ENCODE data around the gene GRHL3.

- no peak for TF ChIP-seq EZH2phosphoT487 (IDR thresholded peaks at IDR 0.05)
- no peak for TF ChIP-seq CTCF (IDR thresholded peaks at IDR 0.05)
Observed at GRCh38 chr1:24284156-24284471, 35.0 kb upstream of the GRHL3 start.

Measured in neural progenitor cell (in vitro differentiated cells).